HEK293T (cell line): Measurements from ENCODE around the gene LILRB5.
"Not testable (repeated sequence)": the region's sequence is repeated elsewhere in the genome, so short reads cannot be mapped to it uniquely, and the experiment has no call there.

Experiments
- CTCF ChIA-PET: fragments of 350-600 bp; formaldehyde crosslinking; extraction: SDS; loops from one replicate; lab custom pipeline; 2021; ENCODE audit warnings: antibody characterized with exemption, inconsistent platforms; lab: Yijun Ruan, JAX
- POLR2A ChIA-PET: fragments of 350-600 bp; formaldehyde crosslinking; extraction: SDS; loops from one replicate; lab custom pipeline; 2020; ENCODE audit warnings: antibody characterized with exemption, inconsistent platforms; lab: Yijun Ruan, JAX
- DNase-seq: peaks from one replicate; pipeline ENCODE4 v3.0.0; 2012; ENCODE audit warnings: mixed read lengths; ENCODE audit errors: extremely low spot score
- ARNT ChIP-seq: fragments of 450-650 bp; IDR thresholded peaks from 2 replicates; pipeline ENCODE4 v1.6.1; 2017; ENCODE audit warnings: mild to moderate bottlenecking
- BHLHE40 ChIP-seq: fragments of 450-650 bp; IDR thresholded peaks from 2 replicates; pipeline ENCODE4 v1.6.1; 2016; ENCODE audit warnings: mild to moderate bottlenecking, moderate library complexity, borderline replicate concordance
- CTBP1 ChIP-seq: fragments of 450-650 bp; IDR thresholded peaks from 2 replicates; pipeline ENCODE4 v1.6.1; 2016; ENCODE audit warnings: borderline replicate concordance
- ELF4 ChIP-seq: fragments of 450-650 bp; IDR thresholded peaks from 2 replicates; pipeline ENCODE4 v1.6.1; 2017; ENCODE audit warnings: antibody characterized with exemption
- FOXA1 ChIP-seq: fragments of 450-650 bp; IDR thresholded peaks from 2 replicates; pipeline ENCODE4 v1.6.1; 2016; ENCODE audit warnings: mild to moderate bottlenecking
- FOXK2 ChIP-seq: fragments of 450-650 bp; IDR thresholded peaks from 2 replicates; pipeline ENCODE4 v1.6.1; 2016; ENCODE audit warnings: mild to moderate bottlenecking
- FOXM1 ChIP-seq: fragments of 450-650 bp; IDR thresholded peaks from 2 replicates; pipeline ENCODE4 v1.6.1; 2017; ENCODE audit warnings: mild to moderate bottlenecking, borderline replicate concordance
- HDGF ChIP-seq: fragments of 450-650 bp; IDR thresholded peaks from 2 replicates; pipeline ENCODE4 v1.6.1; 2017; ENCODE audit warnings: antibody characterized with exemption, borderline replicate concordance
- L3MBTL2 ChIP-seq: fragments of 450-650 bp; conservative IDR thresholded peaks from 2 replicates; pipeline ENCODE4 v1.6.1; 2016; ENCODE audit warnings: mild to moderate bottlenecking
- LEF1 ChIP-seq: fragments of 450-650 bp; IDR thresholded peaks from 2 replicates; pipeline ENCODE4 v1.6.1; 2017; ENCODE audit warnings: mild to moderate bottlenecking, borderline replicate concordance
- NFRKB ChIP-seq: fragments of 450-650 bp; IDR thresholded peaks from 2 replicates; pipeline ENCODE4 v1.6.1; 2016; ENCODE audit warnings: mild to moderate bottlenecking, moderate library complexity
- SP1 ChIP-seq: fragments of 450-650 bp; IDR thresholded peaks from 2 replicates; pipeline ENCODE4 v1.6.1; 2017
- SUZ12 ChIP-seq: fragments of 450-650 bp; IDR thresholded peaks from 2 replicates; pipeline ENCODE4 v1.6.1; 2016; ENCODE audit warnings: mild to moderate bottlenecking
- TARDBP ChIP-seq: fragments of 450-650 bp; IDR thresholded peaks from 2 replicates; pipeline ENCODE4 v1.6.1; 2016
- ZNF384 ChIP-seq: fragments of 450-650 bp; IDR thresholded peaks from 2 replicates; pipeline ENCODE4 v1.6.1; 2016
- TF ChIP-seq, protein P1 (sequence below): fragments of 450-650 bp; IDR thresholded peaks from 2 replicates; pipeline ENCODE4 v1.6.1; 2016

LILRB5 gene

GRCh38 chr19:54221947-54222346, 35.1 kb downstream of the LILRB5 start:
- CTCF ChIA-PET: not testable (repeated sequence)

GRCh38 chr19:54219702-54220101, 37.4 kb downstream of the LILRB5 start:
- CTCF ChIA-PET, POLR2A ChIA-PET, DNase-seq: not testable (repeated sequence)

More at GRCh38 chr19:54221947-54222346, 35.1 kb downstream of the LILRB5 start:
- POLR2A ChIA-PET: interaction anchor here (1.2 kb wide), 1 partner anchor 17 kb away, joined by 3 read pairs; no protein-coding TSS in a partner anchor
- DNase-seq: not testable (repeated sequence)

- DNase-seq: no peak
These were observed 38.0 kb downstream of the LILRB5 start for GRCh38 chr19:54218960-54219661.

GRCh38 chr19:54218259-54218658, 38.8 kb downstream of the LILRB5 start:
- POLR2A ChIA-PET: no interaction called here
- CTCF ChIA-PET: no interaction called here
- TF ChIP-seq ARNT (no peak), BHLHE40 (no peak), NFRKB (no peak), FOXK2 (no peak), FOXA1 (no peak), SP1 (no peak), HDGF (no peak), ELF4 (no peak), LEF1 (no peak), ZNF384 (no peak)

More at GRCh38 chr19:54218960-54219661, 38.0 kb downstream of the LILRB5 start:
- TF ChIP-seq FOXA1 (no peak), HDGF (no peak), FOXK2 (no peak), LEF1 (no peak), NFRKB (no peak), BHLHE40 (no peak), SUZ12 (no peak), ZNF384 (no peak), TARDBP (no peak), L3MBTL2 (no peak), CTBP1 (no peak), SP1 (no peak), FOXM1 (no peak)
- ChIA-PET CTCF (no interaction called here), POLR2A (no interaction called here)

GRCh38 chr19:54217517-54218247, 39.4 kb downstream of the LILRB5 start:
- POLR2A ChIA-PET, DNase-seq, CTCF ChIA-PET: not testable (repeated sequence)

More at GRCh38 chr19:54218259-54218658, 38.8 kb downstream of the LILRB5 start:
- no peak for DNase-seq

DNA sequence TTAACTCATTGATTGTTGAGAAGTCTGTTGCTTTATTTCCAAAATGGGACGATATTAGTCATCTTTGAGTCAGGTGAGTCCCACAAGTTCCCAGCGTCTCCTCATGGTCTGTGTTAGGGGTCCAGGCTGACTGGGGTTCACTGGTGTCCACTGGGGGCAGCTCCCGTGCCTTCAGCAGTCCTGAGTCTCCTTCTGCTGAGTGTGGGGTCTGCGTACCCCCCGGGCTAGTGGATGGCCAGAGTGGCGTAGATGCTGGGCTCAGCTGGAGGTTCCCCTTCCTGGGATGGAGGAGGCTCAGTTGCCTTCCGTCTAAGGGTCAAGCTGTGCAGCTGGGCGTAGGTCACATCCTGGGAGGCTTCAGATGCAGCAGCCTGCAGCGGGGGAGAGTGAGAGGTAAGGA, 40.2 kb downstream of the LILRB5 start:
- ChIA-PET CTCF (no interaction called here), POLR2A (no interaction called here)
- no peak for TF ChIP-seq ARNT
- no peak for TF ChIP-seq FOXK2
- no peak for TF ChIP-seq SUZ12
- no peak for TF ChIP-seq FOXA1
- TF ChIP-seq ZNF384: no peak
- TF ChIP-seq SP1: no peak
- TF ChIP-seq FOXM1: no peak
- TF ChIP-seq NFRKB: no peak
- no peak for DNase-seq

- DNase-seq, POLR2A ChIA-PET, CTCF ChIA-PET: not testable (repeated sequence)
These were observed 42.3 kb downstream of the LILRB5 start for GRCh38 chr19:54214734-54215133.

GRCh38 chr19:54214217-54214616, 42.9 kb downstream of the LILRB5 start:
- POLR2A ChIA-PET, CTCF ChIA-PET: not testable (repeated sequence)

DNA sequence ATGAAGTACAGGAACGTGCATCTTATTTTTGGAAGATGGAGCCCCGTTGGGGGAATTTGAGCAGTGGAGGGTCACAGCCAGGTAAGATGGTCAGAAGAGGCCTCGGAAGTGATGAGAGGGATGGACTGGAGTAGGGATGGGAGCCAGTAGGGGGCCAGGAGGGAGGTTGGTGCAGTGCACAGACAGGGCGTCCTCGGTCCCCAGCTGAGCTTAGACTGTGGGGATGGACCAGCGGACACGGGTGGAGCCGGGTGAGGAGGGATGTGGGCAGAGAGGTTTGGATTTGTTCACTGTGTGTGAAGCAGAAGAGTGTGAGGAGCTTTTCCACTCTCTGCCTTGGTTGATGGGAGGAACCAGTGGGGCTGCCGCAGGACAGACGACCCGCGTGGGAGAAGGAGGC, 45.8 kb downstream of the LILRB5 start:
- ChIA-PET POLR2A (interaction anchor here (1.6 kb wide), 1 partner anchor 10 kb away, joined by 4 read pairs; the partner anchor contains the start of gene RPS9), CTCF (no interaction called here)
- DNase-seq: no peak
- TF ChIP-seq SP1 (no peak), FOXM1 (no peak), ZNF384 (no peak), CTBP1 (no peak)
- TF ChIP-seq, protein P1, sequence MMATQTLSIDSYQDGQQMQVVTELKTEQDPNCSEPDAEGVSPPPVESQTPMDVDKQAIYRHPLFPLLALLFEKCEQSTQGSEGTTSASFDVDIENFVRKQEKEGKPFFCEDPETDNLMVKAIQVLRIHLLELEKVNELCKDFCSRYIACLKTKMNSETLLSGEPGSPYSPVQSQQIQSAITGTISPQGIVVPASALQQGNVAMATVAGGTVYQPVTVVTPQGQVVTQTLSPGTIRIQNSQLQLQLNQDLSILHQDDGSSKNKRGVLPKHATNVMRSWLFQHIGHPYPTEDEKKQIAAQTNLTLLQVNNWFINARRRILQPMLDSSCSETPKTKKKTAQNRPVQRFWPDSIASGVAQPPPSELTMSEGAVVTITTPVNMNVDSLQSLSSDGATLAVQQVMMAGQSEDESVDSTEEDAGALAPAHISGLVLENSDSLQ: no peak

More at GRCh38 chr19:54214217-54214616, 42.9 kb downstream of the LILRB5 start:
- not testable (repeated sequence) for DNase-seq
